Fibroblast of skin of back (primary cell): Measurements from ENCODE around the gene SLC18A2.

ENCODE experiments used
- DNase-seq: peaks from one replicate; pipeline ENCODE4 v3.0.0-alpha.2; 2013

Gene SLC18A2

GRCh38 chr10:117239051-117239450 is 1.9 kb upstream of the SLC18A2 start:
- no peak for DNase-seq

- DNase-seq, result no peak
Measured at GRCh38 chr10:117239721-117240620, 943 bp upstream of the SLC18A2 start.

DNA sequence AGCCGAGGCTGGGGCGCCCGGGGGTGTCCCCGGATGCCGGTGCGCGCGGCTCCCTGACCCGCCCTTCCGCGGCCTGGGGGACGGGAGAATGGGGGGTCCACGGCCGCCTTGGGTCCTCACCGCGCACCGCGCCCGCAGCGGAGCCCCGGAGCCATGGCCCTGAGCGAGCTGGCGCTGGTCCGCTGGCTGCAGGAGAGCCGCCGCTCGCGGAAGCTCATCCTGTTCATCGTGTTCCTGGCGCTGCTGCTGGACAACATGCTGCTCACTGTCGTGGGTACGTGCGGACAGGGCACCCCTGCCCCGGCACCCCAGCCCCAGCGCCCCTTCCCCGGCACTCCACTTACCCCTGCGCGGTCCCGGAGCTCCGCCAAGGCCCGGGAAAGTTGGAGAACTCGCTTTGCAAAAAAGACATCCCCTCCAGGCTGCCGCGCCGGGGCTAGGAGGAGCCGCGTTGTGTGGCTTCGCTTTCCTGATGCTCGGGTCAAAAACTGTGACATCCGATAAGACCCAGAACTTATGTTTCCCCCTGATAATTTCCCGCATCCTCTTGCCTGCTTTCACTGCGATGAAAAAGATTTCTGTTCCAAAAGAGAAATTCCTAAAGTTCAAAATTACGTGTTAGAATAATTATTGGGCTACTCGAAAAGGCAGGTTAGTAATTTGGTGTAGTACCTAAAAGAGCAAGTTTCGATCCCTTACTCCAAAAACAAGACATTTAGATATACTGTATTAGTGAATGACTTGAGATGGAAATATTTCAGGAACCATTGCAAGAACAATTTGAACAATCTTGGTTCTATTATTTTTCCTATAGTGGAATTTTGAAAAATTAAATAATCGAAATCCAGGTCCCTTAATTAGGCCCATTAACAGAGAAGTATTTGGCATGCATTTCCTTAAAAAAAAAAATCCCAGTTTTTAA is 888 bp downstream of the SLC18A2 start:
- DNase-seq, result peak; percentile 7

DNA sequence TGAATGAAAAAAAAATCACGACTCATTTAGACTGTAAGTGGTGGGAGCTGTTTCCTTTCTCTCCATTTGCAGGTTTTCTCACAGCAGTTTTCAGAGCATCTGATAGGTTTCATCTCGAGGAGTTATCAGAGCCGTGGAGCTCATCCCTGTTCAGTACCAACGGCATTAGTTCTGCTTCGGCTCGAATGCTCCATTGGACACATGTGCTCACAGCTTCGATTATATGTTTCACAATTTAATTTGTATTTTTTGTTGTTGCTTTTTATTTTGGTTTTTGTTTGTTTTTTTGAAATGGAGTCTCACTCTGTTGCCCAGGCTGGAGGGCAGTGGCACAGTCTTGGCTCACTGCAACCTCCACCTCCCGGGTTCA is 1.5 kb downstream of the SLC18A2 start:
- DNase-seq, result no peak

DNA sequence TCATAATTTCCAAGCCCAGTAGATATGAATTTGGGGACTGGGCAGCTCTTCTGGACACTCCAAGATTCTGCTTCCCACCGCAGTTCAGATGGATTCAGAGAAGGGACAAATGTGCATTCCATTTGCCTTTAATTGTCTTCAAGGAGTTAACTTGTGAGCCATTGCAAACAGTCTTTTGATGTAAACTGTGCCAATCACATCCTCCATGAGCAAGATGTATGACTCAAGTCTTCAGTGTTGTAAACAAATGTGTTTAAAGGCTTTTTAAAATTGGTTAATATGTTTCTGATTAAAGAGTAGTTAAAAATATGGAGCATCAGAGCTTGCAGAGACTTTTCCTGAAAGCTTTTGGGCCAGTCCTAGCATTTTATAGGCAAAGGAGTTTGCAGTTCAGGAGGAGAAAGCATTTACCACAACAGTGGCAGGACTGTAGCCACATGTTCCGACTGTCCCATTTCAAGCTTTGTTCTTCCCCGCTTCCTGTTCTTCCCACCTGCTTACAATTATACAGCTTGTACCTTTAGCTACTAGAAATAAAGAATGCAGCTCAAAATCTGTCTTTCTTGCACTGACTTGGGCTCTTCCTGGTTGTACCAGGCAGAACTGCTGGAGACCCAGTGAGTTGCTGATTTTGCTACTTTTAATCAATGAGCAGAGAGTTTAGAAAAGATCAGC is 6.2 kb downstream of the SLC18A2 start:
- no peak for DNase-seq

- peak; percentile 26 for DNase-seq
Measured at GRCh38 chr10:117248750-117249465, 8.0 kb downstream of the SLC18A2 start.

DNA sequence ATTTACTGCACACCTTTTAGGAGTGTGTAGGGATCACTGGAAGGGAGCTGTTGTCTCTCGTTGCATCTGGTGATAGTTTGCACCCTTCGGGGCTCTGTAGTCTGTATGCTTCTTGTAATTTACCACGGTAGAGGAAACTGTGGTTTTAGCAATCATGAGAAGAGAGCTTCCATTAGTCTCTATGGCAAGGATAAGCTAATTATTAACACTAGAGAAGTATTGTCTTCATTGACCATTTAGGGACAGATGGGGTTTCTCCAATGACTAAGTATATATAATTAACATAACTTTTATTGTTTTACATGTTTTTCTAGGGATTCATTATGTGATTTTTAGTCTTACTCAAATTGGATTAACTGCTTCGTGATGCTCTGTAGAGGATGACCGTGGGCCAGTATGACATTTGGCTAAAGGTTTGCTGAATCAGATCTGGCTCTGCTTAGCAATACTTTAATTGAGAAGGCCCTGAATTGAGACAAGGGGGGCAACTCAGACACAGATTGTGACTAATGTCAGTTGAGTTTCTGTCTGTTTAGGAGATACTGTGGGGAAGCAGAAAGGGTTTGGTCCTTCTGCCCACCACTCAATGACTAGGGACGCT is 8.7 kb downstream of the SLC18A2 start:
- DNase-seq, result no peak

- DNase-seq, result no peak
Measured at GRCh38 chr10:117250411-117250810, 9.5 kb downstream of the SLC18A2 start.

GRCh38 chr10:117253908-117254307 is 13.0 kb downstream of the SLC18A2 start:
- no peak for DNase-seq

DNA sequence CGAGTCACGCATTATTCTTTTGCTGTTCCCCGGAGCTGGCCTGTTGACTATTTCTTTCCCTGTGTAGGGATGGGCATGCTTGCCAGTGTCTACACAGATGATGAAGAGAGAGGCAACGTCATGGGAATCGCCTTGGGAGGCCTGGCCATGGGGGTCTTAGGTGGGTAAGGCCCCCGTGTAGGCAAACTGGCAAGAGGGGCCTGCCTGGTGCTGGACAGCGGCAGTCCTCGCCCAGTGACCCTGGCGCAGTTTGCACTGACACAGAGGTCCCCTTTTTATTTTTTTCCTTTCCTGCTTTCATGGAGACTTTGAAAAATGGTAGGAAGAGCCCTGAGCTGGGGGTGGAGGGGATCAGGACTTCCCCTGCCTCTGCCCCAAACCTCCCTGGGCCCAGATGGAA is 13.4 kb downstream of the SLC18A2 start:
- no peak for DNase-seq

GRCh38 chr10:117254774-117255735 is 14.1 kb downstream of the SLC18A2 start:
- DNase-seq, result no peak

DNA sequence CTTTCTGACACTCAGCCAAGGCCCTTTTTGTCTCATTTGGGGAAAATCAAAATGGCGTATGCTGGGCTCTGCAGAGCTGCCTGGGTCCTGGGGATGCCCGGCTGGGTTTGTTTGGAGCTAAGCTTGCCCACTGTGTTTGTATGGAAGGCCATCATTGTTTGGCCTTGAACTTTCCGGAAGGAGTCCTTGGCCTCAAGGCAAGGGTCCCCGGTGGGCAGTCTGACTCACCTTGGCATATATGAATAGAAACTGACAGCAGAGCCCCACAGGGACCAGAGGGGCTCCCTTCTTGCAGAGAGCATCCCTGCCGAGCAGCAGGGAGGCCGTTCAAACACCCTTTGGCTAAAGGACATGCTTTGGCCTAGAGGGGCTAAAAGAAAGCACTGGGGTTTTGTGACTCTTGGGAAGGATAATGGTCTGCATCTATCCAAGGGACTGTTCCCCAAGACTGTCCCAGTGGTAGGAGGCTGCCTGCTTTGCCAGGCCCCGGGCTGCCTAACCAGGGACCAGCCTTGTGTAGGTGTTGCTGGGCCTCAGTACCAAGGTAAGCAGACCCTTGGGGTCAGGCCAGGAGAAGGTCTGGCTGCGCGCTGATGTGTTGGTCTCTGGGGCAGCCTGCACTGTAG is 15.0 kb downstream of the SLC18A2 start:
- no peak for DNase-seq

GRCh38 chr10:117256910-117257309 is 16.0 kb downstream of the SLC18A2 start:
- DNase-seq, result no peak

DNA sequence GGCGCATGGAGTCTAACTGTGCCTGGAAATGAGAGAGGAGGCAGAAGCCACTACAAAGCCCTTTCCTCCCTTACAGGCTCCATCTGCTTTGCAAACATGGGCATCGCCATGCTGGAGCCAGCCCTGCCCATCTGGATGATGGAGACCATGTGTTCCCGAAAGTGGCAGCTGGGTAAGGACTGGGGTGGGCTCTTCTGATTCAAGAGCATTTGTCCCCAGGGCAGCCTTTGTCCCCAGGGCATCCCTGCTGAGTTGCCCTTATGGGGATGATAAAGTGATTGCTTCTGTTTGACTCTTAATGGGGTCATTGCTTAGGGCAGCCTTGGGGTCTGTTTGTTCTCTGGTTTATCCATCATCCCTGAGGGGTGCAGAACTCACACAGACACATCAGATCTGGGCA is 16.8 kb downstream of the SLC18A2 start:
- DNase-seq, result no peak

DNA sequence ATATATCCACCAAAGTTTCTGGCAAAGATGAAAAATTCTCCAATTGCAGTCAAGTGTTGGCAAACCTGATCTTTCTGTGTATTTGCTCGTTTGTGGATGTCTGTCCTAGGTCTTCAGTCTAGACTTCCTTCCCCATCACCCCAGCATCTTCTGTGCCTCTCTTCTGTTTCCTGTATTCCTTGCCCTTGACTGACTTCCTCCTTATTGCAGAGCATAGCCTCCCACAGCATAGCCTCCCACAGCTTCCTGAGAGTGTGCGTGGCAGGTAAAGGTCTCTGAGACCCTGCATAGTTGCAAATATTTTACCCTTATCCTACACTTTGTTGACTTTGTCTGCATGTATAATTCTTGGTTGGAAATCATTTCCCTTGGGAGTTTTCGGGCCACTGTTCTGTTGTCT is 18.4 kb downstream of the SLC18A2 start:
- DNase-seq, result no peak

DNA sequence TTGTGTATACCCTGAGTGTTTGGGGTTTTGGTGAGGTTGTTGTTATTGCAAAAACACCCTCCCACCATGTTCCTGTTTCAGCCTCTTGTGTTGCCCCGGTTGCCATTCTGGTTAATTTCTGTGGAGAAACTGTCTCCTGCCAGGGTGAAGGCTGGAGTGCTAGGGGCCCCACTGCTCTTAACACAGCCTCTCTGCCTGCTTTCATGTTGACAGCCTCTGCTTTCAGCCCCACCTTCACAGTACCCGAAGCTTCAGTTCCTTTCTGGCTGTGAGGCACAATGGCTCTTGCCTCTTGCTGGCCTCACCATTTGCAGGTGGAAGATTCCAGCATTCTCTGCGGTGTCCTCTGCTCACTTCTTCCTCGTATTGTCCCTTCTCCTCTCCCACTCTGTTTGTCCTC is 19.2 kb downstream of the SLC18A2 start:
- DNase-seq, result no peak

DNA sequence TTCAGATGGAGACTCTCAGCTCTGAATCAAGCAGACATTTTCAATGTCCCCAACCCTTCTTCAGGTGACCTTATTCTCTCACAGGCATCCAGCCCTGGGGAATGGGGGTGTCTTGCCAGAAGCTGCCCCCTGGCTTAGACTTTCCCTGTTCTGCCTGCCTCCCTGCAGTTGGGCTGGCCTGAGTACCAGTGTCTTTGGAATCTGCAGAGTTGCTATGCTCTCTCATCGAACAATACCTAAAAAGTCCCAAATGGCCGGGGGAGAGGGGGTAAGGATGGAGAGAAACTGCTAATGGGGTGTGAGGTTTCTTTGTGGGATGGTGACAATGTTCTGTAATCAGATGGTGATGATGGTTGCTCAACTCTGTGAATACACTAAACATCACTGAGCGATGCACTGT is 20.6 kb downstream of the SLC18A2 start:
- no peak for DNase-seq

GRCh38 chr10:117262291-117262902 is 21.5 kb downstream of the SLC18A2 start:
- no peak for DNase-seq

DNA sequence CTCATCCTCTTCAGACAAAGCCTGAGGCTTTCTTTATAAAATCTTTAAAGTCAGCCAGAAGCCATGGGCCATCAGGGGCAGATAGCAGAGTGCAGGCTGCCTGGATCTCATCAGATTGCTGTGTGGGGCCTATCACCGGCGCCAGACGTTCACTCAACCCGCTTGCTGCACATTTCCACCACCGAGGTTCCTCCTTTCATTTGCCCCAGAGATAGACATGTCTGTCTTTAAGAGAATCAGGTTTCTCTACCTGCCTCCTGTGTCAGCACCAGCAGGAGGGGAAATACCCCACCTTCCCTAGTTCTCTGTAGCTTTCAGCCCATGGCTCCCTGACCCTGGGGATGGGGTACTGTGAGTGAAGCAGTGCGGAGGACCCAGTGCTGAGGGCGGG is 22.0 kb downstream of the SLC18A2 start:
- no peak for DNase-seq

- no peak for DNase-seq
Measured at GRCh38 chr10:117264782-117265181, 23.9 kb downstream of the SLC18A2 start.
